ENCODE measurements around the gene FCN3. TPM values are rescaled to one million over a fixed set of nuclear protein-coding genes. Genes with fewer than 3 reads are reported as not detected.

Gene FCN3
- total and polyA plus RNA-seq, 10 of the 15 experiments (the other 5 are each of a cell fraction or from before 2014, with no cell fraction given): 0.28 TPM; not detected in 9

- no peak for TF ChIP-seq NFYA (IDR thresholded peaks at IDR 0.05; ENCODE audit: borderline replicate concordance, low read depth, low read length)
- peak; percentile 78 to 86 for TF ChIP-seq IKZF2 (IDR thresholded peaks at IDR 0.05)
- TF ChIP-seq, protein P1, sequence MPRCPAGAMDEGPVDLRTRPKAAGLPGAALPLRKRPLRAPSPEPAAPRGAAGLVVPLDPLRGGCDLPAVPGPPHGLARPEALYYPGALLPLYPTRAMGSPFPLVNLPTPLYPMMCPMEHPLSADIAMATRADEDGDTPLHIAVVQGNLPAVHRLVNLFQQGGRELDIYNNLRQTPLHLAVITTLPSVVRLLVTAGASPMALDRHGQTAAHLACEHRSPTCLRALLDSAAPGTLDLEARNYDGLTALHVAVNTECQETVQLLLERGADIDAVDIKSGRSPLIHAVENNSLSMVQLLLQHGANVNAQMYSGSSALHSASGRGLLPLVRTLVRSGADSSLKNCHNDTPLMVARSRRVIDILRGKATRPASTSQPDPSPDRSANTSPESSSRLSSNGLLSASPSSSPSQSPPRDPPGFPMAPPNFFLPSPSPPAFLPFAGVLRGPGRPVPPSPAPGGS (IDR thresholded peaks at IDR 0.05; ENCODE audit: borderline replicate concordance, insufficient read depth, low read depth, low read length, poor library complexity, severe bottlenecking): peak; percentile 78
- TF ChIP-seq BMI1 (IDR thresholded peaks at IDR 0.05; ENCODE audit: borderline replicate concordance): no peak
- TF ChIP-seq, protein P2, sequence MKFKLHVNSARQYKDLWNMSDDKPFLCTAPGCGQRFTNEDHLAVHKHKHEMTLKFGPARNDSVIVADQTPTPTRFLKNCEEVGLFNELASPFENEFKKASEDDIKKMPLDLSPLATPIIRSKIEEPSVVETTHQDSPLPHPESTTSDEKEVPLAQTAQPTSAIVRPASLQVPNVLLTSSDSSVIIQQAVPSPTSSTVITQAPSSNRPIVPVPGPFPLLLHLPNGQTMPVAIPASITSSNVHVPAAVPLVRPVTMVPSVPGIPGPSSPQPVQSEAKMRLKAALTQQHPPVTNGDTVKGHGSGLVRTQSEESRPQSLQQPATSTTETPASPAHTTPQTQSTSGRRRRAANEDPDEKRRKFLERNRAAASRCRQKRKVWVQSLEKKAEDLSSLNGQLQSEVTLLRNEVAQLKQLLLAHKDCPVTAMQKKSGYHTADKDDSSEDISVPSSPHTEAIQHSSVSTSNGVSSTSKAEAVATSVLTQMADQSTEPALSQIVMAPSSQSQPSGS (IDR thresholded peaks at IDR 0.05; ENCODE audit: low read length): peak; percentile 82
- TF ChIP-seq HDAC6 (IDR thresholded peaks at IDR 0.05; ENCODE audit: unreplicated experiment): no peak
- peak; percentile 49; the same call in 1 of the 2 replicates for TF ChIP-seq SIN3A (IDR thresholded peaks at IDR 0.05; ENCODE audit: low read depth, low read length)
- TF ChIP-seq BCL11A (IDR thresholded peaks at IDR 0.05; ENCODE audit: low read depth, low read length): 0 out of 2 replicates have a peak, but pooled peaks have one; percentile 61
- no peak for TF ChIP-seq ZNF622 (IDR thresholded peaks at IDR 0.05)
- TF ChIP-seq, protein P3, sequence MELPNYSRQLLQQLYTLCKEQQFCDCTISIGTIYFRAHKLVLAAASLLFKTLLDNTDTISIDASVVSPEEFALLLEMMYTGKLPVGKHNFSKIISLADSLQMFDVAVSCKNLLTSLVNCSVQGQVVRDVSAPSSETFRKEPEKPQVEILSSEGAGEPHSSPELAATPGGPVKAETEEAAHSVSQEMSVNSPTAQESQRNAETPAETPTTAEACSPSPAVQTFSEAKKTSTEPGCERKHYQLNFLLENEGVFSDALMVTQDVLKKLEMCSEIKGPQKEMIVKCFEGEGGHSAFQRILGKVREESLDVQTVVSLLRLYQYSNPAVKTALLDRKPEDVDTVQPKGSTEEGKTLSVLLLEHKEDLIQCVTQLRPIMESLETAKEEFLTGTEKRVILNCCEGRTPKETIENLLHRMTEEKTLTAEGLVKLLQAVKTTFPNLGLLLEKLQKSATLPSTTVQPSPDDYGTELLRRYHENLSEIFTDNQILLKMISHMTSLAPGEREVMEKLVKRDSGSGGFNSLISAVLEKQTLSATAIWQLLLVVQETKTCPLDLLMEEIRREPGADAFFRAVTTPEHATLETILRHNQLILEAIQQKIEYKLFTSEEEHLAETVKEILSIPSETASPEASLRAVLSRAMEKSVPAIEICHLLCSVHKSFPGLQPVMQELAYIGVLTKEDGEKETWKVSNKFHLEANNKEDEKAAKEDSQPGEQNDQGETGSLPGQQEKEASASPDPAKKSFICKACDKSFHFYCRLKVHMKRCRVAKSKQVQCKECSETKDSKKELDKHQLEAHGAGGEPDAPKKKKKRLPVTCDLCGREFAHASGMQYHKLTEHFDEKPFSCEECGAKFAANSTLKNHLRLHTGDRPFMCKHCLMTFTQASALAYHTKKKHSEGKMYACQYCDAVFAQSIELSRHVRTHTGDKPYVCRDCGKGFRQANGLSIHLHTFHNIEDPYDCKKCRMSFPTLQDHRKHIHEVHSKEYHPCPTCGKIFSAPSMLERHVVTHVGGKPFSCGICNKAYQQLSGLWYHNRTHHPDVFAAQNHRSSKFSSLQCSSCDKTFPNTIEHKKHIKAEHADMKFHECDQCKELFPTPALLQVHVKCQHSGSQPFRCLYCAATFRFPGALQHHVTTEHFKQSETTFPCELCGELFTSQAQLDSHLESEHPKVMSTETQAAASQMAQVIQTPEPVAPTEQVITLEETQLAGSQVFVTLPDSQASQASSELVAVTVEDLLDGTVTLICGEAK (IDR thresholded peaks at IDR 0.05; ENCODE audit: borderline replicate concordance): no peak
- TF ChIP-seq MTA2 (IDR thresholded peaks at IDR 0.05; ENCODE audit: low read depth): peak; percentile 47; the same call in 1 of the 2 replicates
- TF ChIP-seq RFX5 (IDR thresholded peaks at IDR 0.05; ENCODE audit: low read depth, low read length): no peak
- TF ChIP-seq FOXM1 (IDR thresholded peaks at IDR 0.05; ENCODE audit: low read depth, low read length): peak; percentile 74; the same call in 1 of the 2 replicates
- TF ChIP-seq POLR2A (IDR thresholded peaks at IDR 0.05; ENCODE audit: low read depth, low read length): no peak
- TF ChIP-seq ETV6 (conservative IDR thresholded peaks at IDR 0.05 in 1 of 2, IDR thresholded peaks at IDR 0.05 in 1 of 2; ENCODE audit: borderline replicate concordance in 1 of 2, low read depth in 1 of 2): no peak; a peak in 1 of 4 replicates
- TF ChIP-seq SUZ12 (IDR thresholded peaks at IDR 0.05; ENCODE audit: unreplicated experiment): no peak
- TF ChIP-seq MEF2A (IDR thresholded peaks at IDR 0.05; ENCODE audit: insufficient read depth, low read depth, low read length): peak; percentile 49; the same call in 1 of the 2 replicates
- TF ChIP-seq MYB (IDR thresholded peaks at IDR 0.05; ENCODE audit: borderline replicate concordance, low read depth, low read length): no peak
- no peak for TF ChIP-seq YBX1 (IDR thresholded peaks at IDR 0.05)
- TF ChIP-seq, protein P4, sequence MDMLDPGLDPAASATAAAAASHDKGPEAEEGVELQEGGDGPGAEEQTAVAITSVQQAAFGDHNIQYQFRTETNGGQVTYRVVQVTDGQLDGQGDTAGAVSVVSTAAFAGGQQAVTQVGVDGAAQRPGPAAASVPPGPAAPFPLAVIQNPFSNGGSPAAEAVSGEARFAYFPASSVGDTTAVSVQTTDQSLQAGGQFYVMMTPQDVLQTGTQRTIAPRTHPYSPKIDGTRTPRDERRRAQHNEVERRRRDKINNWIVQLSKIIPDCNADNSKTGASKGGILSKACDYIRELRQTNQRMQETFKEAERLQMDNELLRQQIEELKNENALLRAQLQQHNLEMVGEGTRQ (IDR thresholded peaks at IDR 0.05; ENCODE audit: borderline replicate concordance, low read depth, low read length): no peak
- TF ChIP-seq IRF4 (IDR thresholded peaks at IDR 0.05; ENCODE audit: low read depth, low read length): no peak
- no peak for TF ChIP-seq KAT2A (conservative IDR thresholded peaks at IDR 0.05; ENCODE audit: control insufficient read depth, low read depth, low read length)
Measured at GRCh38 chr1:27416387-27417111, 41.9 kb upstream of the FCN3 start (continued).

Measured in GM12878 (cell line).